HG02571 (cell line): Measurements from ENCODE around the gene ZNF205.
"Not testable (repeated sequence)": the region's sequence is repeated elsewhere in the genome, so short reads cannot be mapped to it uniquely, and the experiment has no call there.

Experiments used
- ATAC-seq: cut with Tn5 transposase; IDR thresholded peaks from one replicate; pipeline ENCODE4 v1.9.1; 2021; ENCODE audit warnings: mild to moderate bottlenecking, moderate library complexity; ENCODE audit not compliant: unreplicated experiment

The ZNF205 gene

GRCh38 chr16:3112058-3112880 is at the start of gene ZNF205:
Gene ZNF205 (plus strand): TSS chr16:3112586. CDS start chr16:3113431, 845 bp downstream.
- no peak for ATAC-seq

DNA sequence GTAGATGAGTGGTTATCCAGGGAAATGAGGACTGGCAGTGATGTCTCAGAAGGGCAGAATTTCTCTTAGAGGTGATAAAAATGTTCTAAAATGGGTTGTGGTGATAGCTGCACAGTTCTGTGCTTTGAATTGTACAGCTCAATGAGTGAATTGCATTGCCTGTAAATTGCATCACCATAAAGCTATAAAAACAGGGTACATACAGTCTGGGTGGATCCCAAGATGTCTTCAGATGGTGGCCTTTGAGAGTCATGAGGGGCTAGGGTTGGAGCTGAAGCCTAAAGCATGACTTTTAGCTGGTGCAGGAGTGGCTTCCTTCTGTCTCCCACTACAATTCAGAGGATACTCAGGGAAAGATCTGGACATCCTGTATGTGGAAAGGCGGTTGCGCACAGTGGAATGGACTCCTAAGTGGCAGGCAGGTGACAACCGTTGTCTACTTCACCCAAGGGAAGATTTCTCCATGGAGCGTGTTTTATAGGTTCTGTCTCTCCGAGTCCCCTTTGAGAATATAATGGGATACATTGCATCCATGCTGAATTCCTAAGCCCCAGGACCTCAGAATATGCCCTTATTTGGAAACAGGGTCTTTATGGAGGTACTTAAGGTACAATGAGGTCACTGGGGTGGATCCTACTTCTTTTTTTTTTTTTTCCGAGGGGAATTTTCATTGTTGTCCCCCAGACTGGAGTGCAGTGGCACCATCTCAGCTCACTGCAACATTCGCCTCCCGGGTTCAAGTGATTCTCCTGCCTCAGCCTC is 48.6 kb upstream of the ZNF205 start:
- no peak for ATAC-seq

- ATAC-seq = no peak
Measured at GRCh38 chr16:3065069-3065741, 47.2 kb upstream of the ZNF205 start, which contains the start of gene IL32. Gene IL32 (plus strand): TSS chr16:3065640. CDS start chr16:3065812, 172 bp downstream.

GRCh38 chr16:3065742-3066439 is 46.5 kb upstream of the ZNF205 start:
- no peak for ATAC-seq

DNA sequence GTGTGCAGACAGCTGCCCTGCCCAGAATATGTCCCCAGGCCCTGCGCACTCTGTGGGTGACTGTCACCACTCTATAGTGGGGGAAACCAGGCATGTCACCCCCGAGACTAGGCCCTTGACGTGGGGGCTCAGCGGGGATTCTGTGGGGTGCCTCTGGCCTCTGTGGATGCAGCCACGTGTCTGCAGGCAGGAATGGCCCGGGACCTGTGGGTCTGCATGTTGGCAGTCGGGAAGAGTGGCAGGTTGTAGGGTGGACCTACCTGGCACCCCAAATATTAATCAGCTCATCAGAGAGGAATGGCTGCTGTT is 46.0 kb upstream of the ZNF205 start:
- no peak for ATAC-seq

GRCh38 chr16:3068487-3068886 is 43.9 kb upstream of the ZNF205 start:
- no peak for ATAC-seq

- not testable (repeated sequence) for ATAC-seq
Measured at GRCh38 chr16:3069146-3069545, 43.2 kb upstream of the ZNF205 start.

GRCh38 chr16:3070608-3071111 is 41.7 kb upstream of the ZNF205 start:
- no peak for ATAC-seq

- no peak for ATAC-seq
Measured at GRCh38 chr16:3071655-3072054, 40.7 kb upstream of the ZNF205 start.

DNA sequence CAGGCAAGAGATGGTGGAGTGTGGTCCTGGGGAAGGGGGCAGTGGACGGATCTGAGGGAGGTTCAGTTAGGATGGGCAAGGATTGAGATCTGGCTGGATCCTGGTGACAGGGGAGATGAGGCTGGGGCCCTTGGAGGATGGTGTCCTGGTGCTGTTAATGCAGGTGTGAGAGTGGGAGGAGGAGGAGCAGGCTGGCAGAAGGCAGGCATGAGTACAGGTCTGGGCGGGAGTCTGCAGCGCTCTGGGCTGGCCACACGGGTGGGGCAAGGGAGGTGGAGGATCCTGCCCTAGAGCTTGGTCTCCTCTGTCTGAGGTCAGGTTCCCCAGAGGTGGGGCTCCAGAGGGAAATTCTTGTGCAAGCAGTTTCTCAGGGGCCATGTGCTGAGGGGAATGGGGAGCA is 40.2 kb upstream of the ZNF205 start:
- ATAC-seq = not testable (repeated sequence)

DNA sequence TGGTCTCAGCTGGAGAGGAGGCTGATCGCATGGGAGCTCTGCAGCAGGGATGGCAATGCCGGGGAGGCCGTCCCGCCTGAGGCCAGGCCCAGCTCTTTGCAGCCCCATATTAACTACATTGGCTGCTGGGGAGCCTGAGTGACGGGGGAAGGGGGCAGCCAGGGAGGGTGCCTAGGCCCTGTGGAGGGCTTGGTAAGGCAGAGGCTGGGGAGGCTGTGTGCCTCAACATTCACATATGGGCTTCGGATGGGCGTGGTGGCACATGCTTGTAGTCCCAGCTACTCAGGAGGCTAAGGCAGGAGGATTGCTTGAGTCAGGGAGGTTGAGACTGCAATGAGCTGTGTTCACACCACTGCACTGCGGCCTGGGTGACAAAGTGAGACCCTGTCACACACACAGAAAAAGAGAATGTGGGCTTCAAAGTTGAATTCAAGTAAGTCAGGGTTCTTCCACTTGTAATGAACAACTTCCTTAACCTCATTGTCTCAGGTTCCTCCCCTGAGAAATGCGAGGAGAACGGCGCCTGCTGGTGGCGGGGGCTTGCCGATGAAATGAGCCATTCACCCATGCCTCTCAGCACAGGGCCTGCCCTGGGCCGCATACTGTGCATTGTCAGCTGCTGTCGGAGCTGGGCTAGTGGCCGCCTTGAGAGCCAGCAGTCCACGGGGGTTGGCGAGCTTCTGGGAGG is 39.7 kb upstream of the ZNF205 start:
- not testable (repeated sequence) for ATAC-seq

DNA sequence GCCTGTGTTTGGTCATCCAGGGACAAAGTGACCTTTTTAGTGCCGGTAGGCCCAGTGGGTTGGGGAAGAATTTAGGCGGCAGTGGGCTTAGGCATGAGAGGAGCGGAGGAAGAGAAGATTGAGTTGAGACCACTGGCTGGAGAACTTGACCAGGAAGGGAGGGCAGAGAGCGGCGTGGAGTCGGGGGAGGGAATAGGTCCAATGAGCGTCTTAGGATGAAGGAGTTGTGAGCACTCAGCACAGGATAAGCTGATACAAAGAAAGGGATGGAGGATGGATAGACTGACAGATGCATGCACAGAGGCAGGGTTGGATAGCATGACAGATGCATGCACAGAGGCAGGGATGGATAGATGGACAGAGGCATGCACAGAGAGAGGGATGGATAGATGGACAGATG is 38.9 kb upstream of the ZNF205 start:
- ATAC-seq = no peak

GRCh38 chr16:3074860-3075522 is 37.4 kb upstream of the ZNF205 start:
- ATAC-seq = no peak

GRCh38 chr16:3075523-3075915 is 36.9 kb upstream of the ZNF205 start:
- ATAC-seq = no peak

DNA sequence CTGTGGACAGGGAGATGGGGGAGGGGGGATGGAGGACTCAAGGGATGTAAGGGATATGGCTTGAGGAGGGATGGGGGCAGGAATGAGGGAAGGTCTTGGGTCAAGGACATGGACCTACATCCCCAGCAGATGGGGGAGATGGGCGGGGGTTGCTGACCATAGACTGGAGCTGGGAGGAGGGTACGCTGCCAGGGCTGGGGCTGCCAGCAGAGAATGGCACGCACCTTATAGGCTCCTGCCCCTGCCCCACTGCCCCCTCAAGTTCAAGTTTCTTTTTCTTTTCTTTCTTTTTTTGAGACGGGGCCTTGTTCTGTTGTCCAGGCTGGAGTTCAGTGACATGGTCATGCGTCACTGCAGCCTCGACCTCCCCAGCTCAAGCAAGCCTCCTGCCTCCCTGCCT is 36.4 kb upstream of the ZNF205 start:
- ATAC-seq = not testable (repeated sequence)

GRCh38 chr16:3076577-3076976 is 35.8 kb upstream of the ZNF205 start:
- no peak for ATAC-seq

GRCh38 chr16:3080024-3080423 is 32.4 kb upstream of the ZNF205 start:
- no peak for ATAC-seq

- ATAC-seq = not testable (repeated sequence)
Measured at GRCh38 chr16:3081957-3082356, 30.4 kb upstream of the ZNF205 start.

DNA sequence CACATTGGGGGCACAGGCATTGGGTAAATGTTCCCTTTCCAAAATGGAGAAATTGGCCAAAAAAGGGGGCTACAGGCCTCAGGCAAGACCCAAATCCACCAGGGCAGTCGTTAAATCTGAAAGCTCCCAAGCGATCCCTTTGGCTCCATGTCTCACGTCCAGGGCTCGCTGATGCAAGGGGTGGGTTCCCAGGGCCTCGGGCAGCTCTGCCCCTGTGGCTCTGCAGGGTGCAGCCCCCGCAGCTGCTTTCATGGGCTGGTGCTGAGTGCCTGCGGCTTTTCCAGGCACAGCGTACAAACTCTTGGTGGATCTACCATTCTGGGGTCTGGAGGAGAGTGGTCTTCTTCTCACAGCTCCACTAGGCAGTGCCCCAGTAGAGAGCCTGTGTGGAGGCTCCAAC is 29.0 kb upstream of the ZNF205 start:
- ATAC-seq = not testable (repeated sequence)

DNA sequence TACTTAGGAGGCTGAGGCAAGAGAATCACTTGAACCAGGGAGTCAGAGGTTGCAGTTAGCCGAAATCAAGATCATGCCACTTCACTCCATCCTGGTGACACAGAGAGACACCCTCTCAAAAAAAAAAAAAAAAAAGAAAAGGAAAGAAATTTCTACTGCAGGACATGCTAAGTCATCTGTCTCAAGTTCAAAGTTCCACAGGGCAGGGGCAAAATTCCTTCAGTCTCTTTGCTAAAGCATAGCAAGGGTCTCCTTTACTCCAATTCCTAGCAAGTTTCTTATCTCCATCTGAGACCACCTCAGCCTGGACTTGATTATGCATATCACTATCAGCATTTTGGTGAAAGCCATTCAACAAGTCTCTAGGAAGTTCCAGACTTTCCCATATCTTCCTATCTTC is 27.9 kb upstream of the ZNF205 start:
- ATAC-seq = no peak
